ENCODE data around the gene HOXA13. TPM values are rescaled to one million over a fixed set of nuclear protein-coding genes. Genes with fewer than 3 reads are reported as not detected.
A peak's percentile ranks its signal among the peaks of the same experiment; 100 is the strongest.

HOXA13 gene
- total and polyA plus RNA-seq, 2 experiments from 2014 or later, result not detected

GRCh38 chr7:27238979-27239386, 39.1 kb upstream of the HOXA13 start:
- DNase-seq (ENCODE audit: low read depth in 1 of 2, low spot score in 1 of 2), result no peak
- H3K27me3 ChIP-seq, result peaks cover 100% of the 10 kb centered on the region
- no peaks in the 10 kb centered on the region for H3K36me3 ChIP-seq
- H3K9me3 ChIP-seq (ENCODE audit: low read depth), result no peaks in the 10 kb centered on the region
- no peak overlapping the region for H3K27ac ChIP-seq
- H3K4me3 ChIP-seq, result peak overlapping the region; percentile 33
- H3K4me1 ChIP-seq (ENCODE audit: low read depth), result peaks cover 15% of the 10 kb centered on the region
- TF ChIP-seq CTCF (IDR thresholded peaks at IDR 0.05; ENCODE audit: low read depth, low read length), result no peak

- Histone ChIP-seq H3K27ac (no peak overlapping the region), H3K4me1 (ENCODE audit: low read depth) (peaks cover 11% of the 10 kb centered on the region), H3K27me3 (peaks cover 100% of the 10 kb centered on the region), H3K36me3 (no peaks in the 10 kb centered on the region), H3K4me3 (no peak overlapping the region), H3K9me3 (ENCODE audit: low read depth) (no peaks in the 10 kb centered on the region)
- DNase-seq (ENCODE audit: low read depth in 1 of 2, low spot score in 1 of 2), result peak in 1 of 2 donors; percentile 45
- no peak for TF ChIP-seq CTCF (IDR thresholded peaks at IDR 0.05; ENCODE audit: low read depth, low read length)
Measured at GRCh38 chr7:27237735-27238334, 37.9 kb upstream of the HOXA13 start.

GRCh38 chr7:27235387-27236311, 35.8 kb upstream of the HOXA13 start:
- Histone ChIP-seq H3K4me1 (ENCODE audit: low read depth) (peaks cover 4% of the 10 kb centered on the region), H3K27me3 (peaks cover 94% of the 10 kb centered on the region), H3K4me3 (peak overlapping the region; percentile 33), H3K36me3 (no peaks in the 10 kb centered on the region), H3K9me3 (ENCODE audit: low read depth) (no peaks in the 10 kb centered on the region), H3K27ac (no peak overlapping the region)
- DNase-seq (ENCODE audit: low read depth in 1 of 2, low spot score in 1 of 2), result peak; percentile 33 to 75
- TF ChIP-seq CTCF (IDR thresholded peaks at IDR 0.05; ENCODE audit: low read depth, low read length), result peak; percentile 37

- Histone ChIP-seq H3K4me1 (ENCODE audit: low read depth) (no peaks in the 10 kb centered on the region), H3K36me3 (no peaks in the 10 kb centered on the region), H3K9me3 (ENCODE audit: low read depth) (no peaks in the 10 kb centered on the region), H3K27me3 (peaks cover 93% of the 10 kb centered on the region), H3K4me3 (no peak overlapping the region), H3K27ac (no peak overlapping the region)
- no peak for DNase-seq (ENCODE audit: low read depth in 1 of 2, low spot score in 1 of 2)
- TF ChIP-seq CTCF (IDR thresholded peaks at IDR 0.05; ENCODE audit: low read depth, low read length), result no peak
Measured at GRCh38 chr7:27229448-27229847, 29.6 kb upstream of the HOXA13 start.

- Histone ChIP-seq H3K4me3 (peak overlapping the region; percentile 12), H3K27ac (no peak overlapping the region), H3K27me3 (peaks cover 100% of the 10 kb centered on the region), H3K9me3 (ENCODE audit: low read depth) (no peaks in the 10 kb centered on the region), H3K36me3 (no peaks in the 10 kb centered on the region), H3K4me1 (ENCODE audit: low read depth) (no peaks in the 10 kb centered on the region)
- TF ChIP-seq CTCF (IDR thresholded peaks at IDR 0.05; ENCODE audit: low read depth, low read length), result no peak
- DNase-seq (ENCODE audit: low read depth in 1 of 2, low spot score in 1 of 2), result peak in 1 of 2 donors; percentile 45
Measured at GRCh38 chr7:27224983-27225934, 25.4 kb upstream of the HOXA13 start.

Measured in cardiac muscle cell (in vitro differentiated cells and primary cell).